Measurements from ENCODE around the gene KRT9. TPM values are rescaled to one million over a fixed set of nuclear protein-coding genes. Genes with fewer than 3 reads are reported as not detected.

Gene KRT9
- total RNA-seq, 1 experiment from 2014 or later, result 0.15 TPM

GRCh38 chr17:41583137-41584127, 11.6 kb upstream of the KRT9 start:
- H3K79me2 ChIP-seq (ENCODE audit: insufficient read depth, low read length), result no peaks in the 10 kb centered on the region
- no peaks in the 10 kb centered on the region for H3K36me3 ChIP-seq (ENCODE audit: control insufficient read depth in 1 of 2, insufficient read depth in 2 of 2, low read length in 2 of 2)
- POLR2A ChIA-PET, result no interaction called here
- H3K27ac ChIP-seq (ENCODE audit: low read depth, low read length), result no peak overlapping the region
- peaks cover 17 to 34% of the 10 kb centered on the region in 2 experiments for H3K4me1 ChIP-seq (ENCODE audit: control insufficient read depth in 1 of 2, insufficient read depth in 2 of 2, low read length in 2 of 2)
- H3K9me2 ChIP-seq (ENCODE audit: insufficient read depth), result no peaks in the 10 kb centered on the region
- no peaks in the 10 kb centered on the region for H4K20me1 ChIP-seq (ENCODE audit: insufficient read depth)
- no peak overlapping the region for H3K4me2 ChIP-seq (ENCODE audit: low read length)
- no peaks in the 10 kb centered on the region for H3K9me3 ChIP-seq (ENCODE audit: control insufficient read depth in 1 of 2, insufficient read depth in 1 of 2, low read depth in 1 of 2, low read length in 2 of 2)
- no peaks in the 10 kb centered on the region for H3K27me3 ChIP-seq (ENCODE audit: insufficient read depth, low read length)
- H2AFZ ChIP-seq (ENCODE audit: low read depth, low read length, poor library complexity, severe bottlenecking), result no peak overlapping the region
- H3K9ac ChIP-seq (ENCODE audit: low read length), result no peak overlapping the region
- intact Hi-C loops (cut with micrococcal nuclease), result no loop called here
- CTCF ChIA-PET, result interaction anchor here (1.3 to 1.8 kb wide), 2 partner anchors 34 to 65 kb away, joined by 4 to 5 read pairs; no protein-coding TSS in a partner anchor
- RAD21 ChIA-PET (ENCODE audit: low non-redundant PET in 1 of 2, low total read pairs in 2 of 2, uncharacterized antibody in 2 of 2, unreplicated experiment in 2 of 2), result no interaction called here
- no peak overlapping the region for H3K4me3 ChIP-seq (replicated peaks in 1 of 2; ENCODE audit: low read depth in 1 of 2, low read length in 2 of 2)
- ATAC-seq (no peak), DNase-seq (ENCODE audit: low read depth, low spot score) (no peak)
- BruUV-seq (replicated peaks), result no TSS peak
- no peak for TF ChIP-seq YY1 (IDR thresholded peaks at IDR 0.05; ENCODE audit: extremely low read depth, insufficient replicate concordance, low read depth, low read length)
- TF ChIP-seq FOSL1 (IDR thresholded peaks at IDR 0.05; ENCODE audit: low read depth), result no peak
- no peak for TF ChIP-seq ZNF274 (IDR thresholded peaks at IDR 0.05; ENCODE audit: low read depth, low read length)
- TF ChIP-seq CTCF (IDR thresholded peaks at IDR 0.05 in 2 of 3, conservative IDR thresholded peaks at IDR 0.05 in 1 of 3; ENCODE audit: borderline replicate concordance in 1 of 3, insufficient read depth in 1 of 3, low read depth in 2 of 3, low read length in 2 of 3), result no peak
- no peak for TF ChIP-seq POLR2A (IDR thresholded peaks at IDR 0.05; ENCODE audit: borderline replicate concordance, extremely low read depth, insufficient read depth, insufficient read length)
- no peak for TF ChIP-seq EGR1 (IDR thresholded peaks at IDR 0.05; ENCODE audit: low read depth)
- TF ChIP-seq SP1 (IDR thresholded peaks at IDR 0.05; ENCODE audit: low read depth), result no peak
- no peak for TF ChIP-seq POLR2AphosphoS5 (IDR thresholded peaks at IDR 0.05; ENCODE audit: low read depth, low read length)
- TF ChIP-seq CBX3 (IDR thresholded peaks at IDR 0.05; ENCODE audit: low read depth), result no peak
- no peak for TF ChIP-seq SIN3A (IDR thresholded peaks at IDR 0.05; ENCODE audit: low read depth)
- no peak for TF ChIP-seq RAD21 (IDR thresholded peaks at IDR 0.05; ENCODE audit: low read depth)
- TF ChIP-seq ZFX (IDR thresholded peaks at IDR 0.05), result no peak
- no peak for TF ChIP-seq REST (IDR thresholded peaks at IDR 0.05; ENCODE audit: low read depth)
- TF ChIP-seq EZH2phosphoT487 (IDR thresholded peaks at IDR 0.05; ENCODE audit: borderline replicate concordance), result no peak
- TF ChIP-seq MAX (IDR thresholded peaks at IDR 0.05), result no peak
- no peak for TF ChIP-seq TCF7L2 (IDR thresholded peaks at IDR 0.05; ENCODE audit: borderline replicate concordance, extremely low read depth, insufficient read depth, insufficient read length)
- no peak for TF ChIP-seq CEBPB (IDR thresholded peaks at IDR 0.05; ENCODE audit: low read depth)
- no peak for TF ChIP-seq ATF3 (IDR thresholded peaks at IDR 0.05)
- no peak for TF ChIP-seq ELF1 (IDR thresholded peaks at IDR 0.05; ENCODE audit: borderline replicate concordance, low read depth)
